Thyroid gland (tissue), 4 donors: ENCODE results near the gene TDO2. TPM values are rescaled to one million over a fixed set of nuclear protein-coding genes. Genes with fewer than 3 reads are reported as not detected.
"Not testable (repeated sequence)": the region's sequence is repeated elsewhere in the genome, so short reads cannot be mapped to it uniquely, and the experiment has no call there.

Experiments used
- DNase-seq, 2 donors: peaks; one replicate each; pipeline ENCODE4 v3.0.0-alpha.2; 2019
- H3K27ac ChIP-seq, 3 donors: fragments of 200-600 bp; sonication (generic); 1 replicate in 2 of 3; 2 replicates in 1 of 3; pipeline ENCODE4 v1.5.1; 2016 to 2019; ENCODE audit warnings: mild to moderate bottlenecking in 1 of 3, moderate library complexity in 1 of 3
- H3K27me3 ChIP-seq: fragments of 200-600 bp; sonication (generic); one replicate; pipeline ENCODE4 v1.5.1; 2019
- H3K36me3 ChIP-seq, 2 donors: fragments of 200-600 bp; sonication (generic); one replicate each; pipeline ENCODE4 v1.5.1; 2016 to 2019
- H3K4me1 ChIP-seq, 2 donors: fragments of 200-600 bp; sonication (generic); one replicate each; pipeline ENCODE4 v1.5.1; 2017 to 2019
- H3K4me3 ChIP-seq, 3 donors: fragments of 200-600 bp; sonication (generic); replicated peaks in 1 of 3; 1 replicate in 2 of 3; 2 replicates in 1 of 3; pipeline ENCODE4 v1.5.1; 2016; ENCODE audit warnings: mild to moderate bottlenecking in 1 of 3
- H3K9me3 ChIP-seq: fragments of 200-600 bp; sonication (generic); one replicate; pipeline ENCODE4 v1.5.1; 2017
- CTCF ChIP-seq, 6 experiments: fragments of 200-600 bp in 3 of 6; fragments of 450-650 bp in 3 of 6; sonication (generic) in 3 of 6; IDR thresholded peaks; one replicate each; pipeline ENCODE4 v1.5.1; 2016 to 2019; ENCODE audit warnings: antibody characterized with exemption in 6 of 6, mild to moderate bottlenecking in 2 of 6, inconsistent platforms in 1 of 6, moderate library complexity in 1 of 6
- POLR2A ChIP-seq, 2 donors: fragments of 450-650 bp; IDR thresholded peaks; one replicate each; pipeline ENCODE4 v1.6.1; 2017; ENCODE audit warnings: antibody characterized with exemption in 2 of 2, mild to moderate bottlenecking in 2 of 2, moderate library complexity in 1 of 2
- WGBS, 2 donors: methylation state at CpG; one replicate each; pipeline ENCODE4 v1.1.5; 2017; 5-methylcytosine and 5-hydroxymethylcytosine counted together
- intact Hi-C: fragments of 100-400 bp; cut with DNase I; formaldehyde crosslinking; loops from one replicate; pipeline ENCODE4 v1.15.1; 2023
- total RNA-seq, 4 donors: library from RNA; depleted of rRNA; stranded (reverse); fragments of >200 nt; gene quantifications; one replicate each; pipeline ENCODE4 v1.2.3, GENCODE V29; 2016

TDO2 gene
- total RNA-seq, 4 donors from 2014 or later: not detected

- 82% methylated on average over 3 of the region's 3 CpGs for WGBS, 2 donors
- no peak overlapping the region for H3K4me3 ChIP-seq
- no peak for TF ChIP-seq CTCF (IDR thresholded peaks at IDR 0.05)
- no peak for TF ChIP-seq POLR2A (IDR thresholded peaks at IDR 0.05)
- DNase-seq: no peak
- no peak overlapping the region for H3K27ac ChIP-seq
- intact Hi-C loops: no loop called here
- no peaks in the 10 kb centered on the region for H3K9me3 ChIP-seq
- H3K4me1 ChIP-seq: no peaks in the 10 kb centered on the region
- H3K36me3 ChIP-seq: no peaks in the 10 kb centered on the region
- H3K27me3 ChIP-seq: no peaks in the 10 kb centered on the region
Observed at GRCh38 chr4:155891058-155891457, 12.4 kb upstream of the TDO2 start.

GRCh38 chr4:155898371-155898770 lies 5.1 kb upstream of the TDO2 start:
- H3K27ac ChIP-seq, H3K4me3 ChIP-seq, intact Hi-C loops, H3K4me1 ChIP-seq, H3K27me3 ChIP-seq, DNase-seq, H3K36me3 ChIP-seq, H3K9me3 ChIP-seq: not testable (repeated sequence)
- 82 to 85% methylated on average over 2 of the region's 2 CpGs for WGBS, 2 donors

- Histone ChIP-seq H3K27ac (no peak overlapping the region), H3K4me3 (no peak overlapping the region), H3K27me3 (no peaks in the 10 kb centered on the region), H3K9me3 (no peaks in the 10 kb centered on the region), H3K36me3 (no peaks in the 10 kb centered on the region), H3K4me1 (no peaks in the 10 kb centered on the region)
- TF ChIP-seq CTCF (IDR thresholded peaks at IDR 0.05) (no peak), POLR2A (IDR thresholded peaks at IDR 0.05) (no peak)
- 26 to 35% methylated on average over 3 of the region's 3 CpGs for WGBS, 2 donors
- intact Hi-C loops: no loop called here
- no peak for DNase-seq
Observed at GRCh38 chr4:155899891-155900290, 3.6 kb upstream of the TDO2 start.

- TF ChIP-seq CTCF (IDR thresholded peaks at IDR 0.05): no peak
- no peak for TF ChIP-seq POLR2A (IDR thresholded peaks at IDR 0.05)
- WGBS, 2 donors: 64 to 72% methylated on average over 1 of the region's 1 CpG
- H3K36me3 ChIP-seq: no peaks in the 10 kb centered on the region
- H3K4me1 ChIP-seq: no peaks in the 10 kb centered on the region
- no peaks in the 10 kb centered on the region for H3K9me3 ChIP-seq
- no peaks in the 10 kb centered on the region for H3K27me3 ChIP-seq
- no peak overlapping the region for H3K4me3 ChIP-seq
- DNase-seq: no peak
- no peak overlapping the region for H3K27ac ChIP-seq
- intact Hi-C loops: no loop called here
Observed at GRCh38 chr4:155900381-155900780, 3.1 kb upstream of the TDO2 start.

GRCh38 chr4:155901013-155901412 lies 2.5 kb upstream of the TDO2 start:
- no peaks in the 10 kb centered on the region for H3K4me1 ChIP-seq
- intact Hi-C loops: no loop called here
- H3K9me3 ChIP-seq: no peaks in the 10 kb centered on the region
- 90 to 91% methylated on average over 2 of the region's 2 CpGs for WGBS, 2 donors
- H3K27me3 ChIP-seq: no peaks in the 10 kb centered on the region
- DNase-seq: no peak
- no peak for TF ChIP-seq CTCF (IDR thresholded peaks at IDR 0.05)
- TF ChIP-seq POLR2A (IDR thresholded peaks at IDR 0.05): no peak
- no peaks in the 10 kb centered on the region for H3K36me3 ChIP-seq
- H3K4me3 ChIP-seq: no peak overlapping the region
- H3K27ac ChIP-seq: no peak overlapping the region

GRCh38 chr4:155904331-155904730 lies 835 bp downstream of the TDO2 start:
- DNase-seq: no peak
- H3K27ac ChIP-seq: no peak overlapping the region
- 66 to 77% methylated on average over 3 of the region's 3 CpGs for WGBS, 2 donors
- H3K4me3 ChIP-seq: no peak overlapping the region
- TF ChIP-seq CTCF (IDR thresholded peaks at IDR 0.05) (no peak), POLR2A (IDR thresholded peaks at IDR 0.05) (no peak)
- intact Hi-C loops: no loop called here
- no peaks in the 10 kb centered on the region for H3K4me1 ChIP-seq
- no peaks in the 10 kb centered on the region for H3K9me3 ChIP-seq
- no peaks in the 10 kb centered on the region for H3K36me3 ChIP-seq
- H3K27me3 ChIP-seq: no peaks in the 10 kb centered on the region
